DND-41 (cell line): ENCODE results near the gene ACSF3.
"Not testable (repeated sequence)": the region's sequence is repeated elsewhere in the genome, so short reads cannot be mapped to it uniquely, and the experiment has no call there.

Experiments used
- ATAC-seq: fragments of 200-7000 bp; cut with Tn5 transposase; 3 replicates; pipeline ENCODE4 v1.9.1; 2021; ENCODE audit warnings: low read depth; ENCODE audit not compliant: insufficient read depth
- DNase-seq: peaks from one replicate; pipeline ENCODE4 v3.0.0-alpha.2; 2020
- H2AFZ ChIP-seq: 2 replicates; pipeline ENCODE4 v1.6.0; 2012; ENCODE audit warnings: low read depth, low read length
- H3K27ac ChIP-seq: 2 replicates; pipeline ENCODE4 v1.5.1; 2012; ENCODE audit warnings: low read length, inconsistent platforms
- H3K27me3 ChIP-seq: fragments of 200-600 bp; sonication (generic); 2 replicates; pipeline ENCODE4 v1.6.0; 2012; ENCODE audit warnings: low read length, mild to moderate bottlenecking, inconsistent platforms; ENCODE audit not compliant: insufficient read depth, poor library complexity
- H3K36me3 ChIP-seq: 2 replicates; pipeline ENCODE4 v1.5.1; 2012; ENCODE audit warnings: low read length, inconsistent platforms; ENCODE audit not compliant: insufficient read depth
- H3K4me1 ChIP-seq: 2 replicates; pipeline ENCODE4 v1.5.1; 2012; ENCODE audit warnings: mild to moderate bottlenecking, low read length; ENCODE audit not compliant: insufficient read depth
- H3K4me2 ChIP-seq: 2 replicates; pipeline ENCODE4 v1.6.0; 2012; ENCODE audit warnings: mild to moderate bottlenecking, moderate library complexity, low read length, inconsistent platforms; ENCODE audit not compliant: insufficient read depth
- H3K4me3 ChIP-seq, 2 experiments: fragments of 200-600 bp in 1 of 2; shearing (Covaris generic) in 1 of 2; 2 replicates each; pipeline ENCODE4 v1.5.1; 2012 to 2016; ENCODE audit warnings: inconsistent platforms in 2 of 2, low read length in 2 of 2, mild to moderate bottlenecking in 2 of 2, low read depth in 1 of 2, moderate library complexity in 1 of 2
- H3K79me2 ChIP-seq: 2 replicates; pipeline ENCODE4 v1.6.0; 2012; ENCODE audit warnings: low read length, inconsistent platforms; ENCODE audit not compliant: insufficient read depth
- H3K9ac ChIP-seq: 2 replicates; pipeline ENCODE4 v1.6.0; 2012; ENCODE audit warnings: low read depth, mild to moderate bottlenecking, inconsistent platforms, low read length, moderate library complexity
- H3K9me3 ChIP-seq: 2 replicates; pipeline ENCODE4 v1.5.1; 2012; ENCODE audit warnings: low read length, moderate library complexity, mild to moderate bottlenecking, inconsistent platforms; ENCODE audit not compliant: insufficient read depth, severe bottlenecking
- H4K20me1 ChIP-seq: 2 replicates; pipeline ENCODE4 v1.6.0; 2012; ENCODE audit warnings: low read length; ENCODE audit not compliant: insufficient read depth
- CTCF ChIP-seq: IDR thresholded peaks from 2 replicates; pipeline ENCODE4 v1.5.1; 2012; ENCODE audit warnings: borderline replicate concordance, low read length, moderate library complexity, mild to moderate bottlenecking; ENCODE audit not compliant: poor library complexity, severe bottlenecking; ENCODE audit errors: extremely low read depth
- EZH2 ChIP-seq: IDR thresholded peaks from 3 replicates; pipeline ENCODE4 v1.6.1; 2012; ENCODE audit warnings: borderline replicate concordance, low read depth, mild to moderate bottlenecking, moderate library complexity, low read length, inconsistent platforms; ENCODE audit not compliant: severe bottlenecking

The ACSF3 gene

GRCh38 chr16:89187032-89187769 is 93.5 kb downstream of the ACSF3 start:
- Histone ChIP-seq H3K4me3 (no peak overlapping the region), H2AFZ (no peak overlapping the region), H4K20me1 (peaks cover 20% of the 10 kb centered on the region), H3K9ac (no peak overlapping the region), H3K27ac (no peak overlapping the region), H3K4me1 (peaks cover 3% of the 10 kb centered on the region), H3K27me3 (no peaks in the 10 kb centered on the region), H3K4me2 (no peak overlapping the region), H3K79me2 (no peaks in the 10 kb centered on the region), H3K36me3 (no peaks in the 10 kb centered on the region), H3K9me3 (no peaks in the 10 kb centered on the region)
- TF ChIP-seq CTCF, result peak; percentile 15
- TF ChIP-seq EZH2, result no peak
- DNase-seq (peak; percentile 44), ATAC-seq (peak; percentile 46)

GRCh38 chr16:89187770-89188392 is 94.2 kb downstream of the ACSF3 start:
- Histone ChIP-seq H2AFZ (no peak overlapping the region), H3K27ac (no peak overlapping the region), H4K20me1 (peaks cover 20% of the 10 kb centered on the region), H3K4me2 (no peak overlapping the region), H3K79me2 (no peaks in the 10 kb centered on the region), H3K9me3 (no peaks in the 10 kb centered on the region), H3K9ac (no peak overlapping the region), H3K27me3 (no peaks in the 10 kb centered on the region), H3K36me3 (no peaks in the 10 kb centered on the region), H3K4me3 (no peak overlapping the region), H3K4me1 (peaks cover 5% of the 10 kb centered on the region)
- DNase-seq (no peak), ATAC-seq (peak; percentile 32; the same call in 2 of the 3 replicates)
- TF ChIP-seq CTCF (no peak), EZH2 (no peak)

- ATAC-seq, H3K4me2 ChIP-seq: not testable (repeated sequence)
Measured at GRCh38 chr16:89188471-89189357, 95.1 kb downstream of the ACSF3 start.

More at GRCh38 chr16:89188471-89189357, 95.1 kb downstream of the ACSF3 start:
- not testable (repeated sequence) for H3K36me3 ChIP-seq, H3K4me1 ChIP-seq, H3K79me2 ChIP-seq, H3K27me3 ChIP-seq, H3K9ac ChIP-seq, DNase-seq, H2AFZ ChIP-seq, H3K9me3 ChIP-seq, H3K27ac ChIP-seq, H3K4me3 ChIP-seq
- peaks cover 20% of the 10 kb centered on the region for H4K20me1 ChIP-seq
